ENCODE measurements around the gene PSORS1C2.
"Not testable (repeated sequence)": the region's sequence is repeated elsewhere in the genome, so short reads cannot be mapped to it uniquely, and the experiment has no call there.

The PSORS1C2 gene

DNA sequence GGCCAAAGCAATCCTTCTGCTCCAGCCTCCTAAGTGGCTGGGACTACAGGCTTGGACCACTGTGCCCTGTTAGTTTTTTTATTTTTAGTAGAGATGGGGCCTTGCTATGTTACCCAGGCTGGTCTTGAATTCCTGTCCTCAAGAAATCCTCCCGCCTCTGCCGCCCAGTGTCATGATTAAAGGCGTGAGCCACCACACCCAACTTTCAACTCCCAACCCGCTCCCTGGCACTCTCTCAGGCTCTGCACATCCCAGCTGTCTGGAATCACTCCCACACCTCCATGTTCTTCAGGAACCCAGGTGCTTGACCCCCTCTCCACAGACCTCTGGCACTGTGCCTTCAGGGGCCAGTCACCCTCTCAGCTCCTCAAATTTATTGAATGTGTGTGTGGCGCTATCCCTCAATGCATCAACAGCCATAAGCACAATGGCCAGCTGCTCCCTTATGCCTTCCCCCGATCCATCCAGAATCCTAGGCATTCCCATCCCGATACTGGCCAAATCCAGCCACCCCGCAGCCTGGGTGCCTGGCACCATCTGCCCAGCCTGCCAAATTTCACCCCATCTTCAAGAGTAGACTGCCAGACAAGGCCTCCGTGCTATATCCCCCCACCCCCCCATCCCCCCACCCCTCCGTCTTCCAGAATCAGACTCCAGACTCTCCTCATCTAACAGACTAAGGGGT lies 32.3 kb upstream of the PSORS1C2 start:
- TF ChIP-seq, protein P1, sequence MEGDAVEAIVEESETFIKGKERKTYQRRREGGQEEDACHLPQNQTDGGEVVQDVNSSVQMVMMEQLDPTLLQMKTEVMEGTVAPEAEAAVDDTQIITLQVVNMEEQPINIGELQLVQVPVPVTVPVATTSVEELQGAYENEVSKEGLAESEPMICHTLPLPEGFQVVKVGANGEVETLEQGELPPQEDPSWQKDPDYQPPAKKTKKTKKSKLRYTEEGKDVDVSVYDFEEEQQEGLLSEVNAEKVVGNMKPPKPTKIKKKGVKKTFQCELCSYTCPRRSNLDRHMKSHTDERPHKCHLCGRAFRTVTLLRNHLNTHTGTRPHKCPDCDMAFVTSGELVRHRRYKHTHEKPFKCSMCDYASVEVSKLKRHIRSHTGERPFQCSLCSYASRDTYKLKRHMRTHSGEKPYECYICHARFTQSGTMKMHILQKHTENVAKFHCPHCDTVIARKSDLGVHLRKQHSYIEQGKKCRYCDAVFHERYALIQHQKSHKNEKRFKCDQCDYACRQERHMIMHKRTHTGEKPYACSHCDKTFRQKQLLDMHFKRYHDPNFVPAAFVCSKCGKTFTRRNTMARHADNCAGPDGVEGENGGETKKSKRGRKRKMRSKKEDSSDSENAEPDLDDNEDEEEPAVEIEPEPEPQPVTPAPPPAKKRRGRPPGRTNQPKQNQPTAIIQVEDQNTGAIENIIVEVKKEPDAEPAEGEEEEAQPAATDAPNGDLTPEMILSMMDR (IDR thresholded peaks at IDR 0.05; ENCODE audit: low read depth, low read length): no peak

DNA sequence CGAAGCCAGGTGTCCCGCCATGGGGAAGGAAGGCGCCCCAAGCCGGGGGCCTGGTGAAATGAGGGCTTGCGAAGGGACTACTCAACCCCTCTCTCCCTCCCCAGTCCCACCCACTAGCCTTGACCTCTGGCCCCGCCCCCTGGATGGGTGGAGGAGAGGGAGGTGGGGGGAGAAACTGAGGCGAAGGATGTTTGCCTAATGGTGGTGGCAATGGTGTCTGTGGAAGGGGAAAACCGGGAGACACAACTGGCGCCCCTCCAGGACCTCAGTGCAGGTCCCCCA lies 31.7 kb upstream of the PSORS1C2 start, which contains the start of gene POU5F1:
POU5F1 (minus strand) TSS at position 83 of the 282 bp plus-strand sequence; CDS start at position 21, 62 bp downstream.
- no peak for DNase-seq (ENCODE audit: extremely low read depth, low read depth)
- TF ChIP-seq, protein P1 (IDR thresholded peaks at IDR 0.05; ENCODE audit: low read depth, low read length): no peak

More for the DNA sequence above, 32.3 kb upstream of the PSORS1C2 start:
- DNase-seq (ENCODE audit: extremely low read depth, low read depth): no peak

DNA sequence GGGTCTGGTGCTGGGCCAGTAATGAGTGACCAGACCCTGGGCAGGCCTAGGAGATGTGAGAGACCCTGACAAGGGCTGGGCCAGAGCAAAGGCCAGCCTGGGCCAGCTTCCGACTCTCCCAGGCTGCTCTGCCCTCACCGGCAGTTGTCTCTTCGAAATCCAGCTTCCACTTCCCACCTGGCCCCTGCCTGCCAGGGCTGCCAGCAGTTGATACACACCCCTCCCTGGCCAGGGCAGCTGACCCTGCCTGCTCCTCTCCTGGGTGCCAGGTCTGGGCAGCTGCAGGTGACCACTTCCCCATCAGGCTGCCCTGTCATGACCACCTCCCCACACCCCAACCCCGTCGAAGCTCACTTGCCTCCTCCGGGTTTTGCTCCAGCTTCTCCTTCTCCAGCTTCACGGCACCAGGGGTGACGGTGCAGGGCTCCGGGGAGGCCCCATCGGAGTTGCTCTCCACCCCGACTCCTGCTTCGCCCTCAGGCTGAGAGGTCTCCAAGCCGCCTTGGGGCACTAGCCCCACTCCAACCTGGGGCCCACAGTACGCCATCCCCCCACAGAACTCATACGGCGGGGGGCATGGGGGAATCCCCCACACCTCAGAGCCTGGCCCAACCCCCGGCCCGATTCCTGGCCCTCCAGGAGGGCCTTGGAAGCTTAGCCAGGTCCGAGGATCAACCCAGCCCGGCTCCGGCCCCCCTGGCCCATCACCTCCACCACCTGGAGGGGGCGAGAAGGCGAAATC lies 31.2 kb upstream of the PSORS1C2 start:
- DNase-seq (ENCODE audit: extremely low read depth, low read depth): not testable (repeated sequence)

DNA sequence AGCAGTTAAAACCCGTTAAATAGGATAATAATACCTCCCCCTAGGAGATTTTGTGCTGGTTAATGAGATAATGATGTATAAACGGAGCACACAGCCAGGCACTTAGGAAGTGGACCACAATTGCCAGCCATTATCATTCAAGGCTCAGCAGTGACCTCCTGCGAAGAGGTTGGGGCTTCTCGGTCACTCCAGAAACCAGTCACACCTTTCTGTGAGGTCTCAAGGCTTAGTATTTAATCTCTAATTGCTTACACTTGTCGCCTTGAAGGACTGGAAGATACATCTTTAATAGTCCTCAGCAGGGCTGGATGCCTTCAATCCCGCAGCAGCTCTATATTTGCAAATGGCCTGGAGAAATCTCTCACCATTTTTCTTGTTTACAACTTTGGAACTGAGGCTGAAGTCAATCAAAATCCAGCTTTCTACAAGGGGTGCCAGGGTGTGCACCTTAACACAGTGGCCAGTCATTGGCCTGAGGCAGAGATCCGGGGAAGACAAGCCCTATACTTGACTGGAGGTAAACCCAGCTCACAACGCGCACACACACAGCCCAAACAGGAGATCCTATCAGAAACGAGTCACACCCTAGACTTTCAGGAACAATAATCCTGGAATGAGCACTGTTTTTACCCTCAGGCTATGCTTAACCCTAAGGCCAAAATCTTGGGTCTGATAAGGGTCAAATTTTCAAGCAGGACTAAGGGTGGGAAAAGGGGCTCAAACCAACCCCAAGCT lies 30.4 kb upstream of the PSORS1C2 start:
- TF ChIP-seq, protein P1 (IDR thresholded peaks at IDR 0.05; ENCODE audit: low read depth, low read length): no peak
- DNase-seq (ENCODE audit: extremely low read depth, low read depth): no peak

DNA sequence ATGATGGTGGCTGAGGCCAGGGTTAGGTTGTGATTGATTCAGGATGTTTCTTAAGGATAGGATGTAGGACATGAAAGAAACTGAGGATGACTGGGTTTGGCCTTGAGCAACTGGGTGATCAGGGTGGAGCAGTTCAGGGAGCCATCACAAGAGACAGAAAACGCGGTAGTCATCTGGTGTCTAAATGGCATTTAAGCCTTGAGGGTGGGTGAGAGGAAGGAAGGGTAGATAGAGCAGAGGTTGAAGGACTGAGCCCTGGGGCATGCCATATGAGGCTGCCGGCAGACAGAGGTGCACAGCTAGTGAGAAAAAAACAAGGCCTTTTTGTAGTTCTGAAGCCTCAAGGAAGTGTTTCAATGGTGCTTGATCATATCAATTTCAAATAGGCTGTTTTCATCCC lies 29.7 kb upstream of the PSORS1C2 start:
- no peak for DNase-seq (ENCODE audit: extremely low read depth, low read depth)
- TF ChIP-seq, protein P1 (IDR thresholded peaks at IDR 0.05; ENCODE audit: low read depth, low read length): no peak

DNA sequence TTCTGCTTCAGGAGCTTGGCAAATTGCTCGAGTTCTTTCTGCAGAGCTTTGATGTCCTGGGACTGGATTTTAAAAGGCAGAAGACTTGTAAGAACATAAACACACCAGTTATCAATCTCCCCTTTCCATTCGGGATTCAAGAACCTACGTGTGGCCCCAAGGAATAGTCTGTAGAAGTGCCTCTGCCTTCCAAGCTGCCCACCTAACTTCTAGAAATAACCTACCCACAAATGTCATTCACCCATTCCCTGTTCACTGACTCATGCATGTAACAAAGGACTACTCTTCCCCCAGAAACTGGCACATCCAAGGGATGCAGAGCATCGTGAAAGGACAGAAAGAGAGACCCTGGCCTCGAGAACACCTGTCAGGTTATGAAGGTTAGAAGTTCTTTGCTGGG lies 27.1 kb upstream of the PSORS1C2 start:
- DNase-seq (ENCODE audit: extremely low read depth, low read depth): no peak
- TF ChIP-seq, protein P1 (IDR thresholded peaks at IDR 0.05; ENCODE audit: low read depth, low read length): no peak

DNA sequence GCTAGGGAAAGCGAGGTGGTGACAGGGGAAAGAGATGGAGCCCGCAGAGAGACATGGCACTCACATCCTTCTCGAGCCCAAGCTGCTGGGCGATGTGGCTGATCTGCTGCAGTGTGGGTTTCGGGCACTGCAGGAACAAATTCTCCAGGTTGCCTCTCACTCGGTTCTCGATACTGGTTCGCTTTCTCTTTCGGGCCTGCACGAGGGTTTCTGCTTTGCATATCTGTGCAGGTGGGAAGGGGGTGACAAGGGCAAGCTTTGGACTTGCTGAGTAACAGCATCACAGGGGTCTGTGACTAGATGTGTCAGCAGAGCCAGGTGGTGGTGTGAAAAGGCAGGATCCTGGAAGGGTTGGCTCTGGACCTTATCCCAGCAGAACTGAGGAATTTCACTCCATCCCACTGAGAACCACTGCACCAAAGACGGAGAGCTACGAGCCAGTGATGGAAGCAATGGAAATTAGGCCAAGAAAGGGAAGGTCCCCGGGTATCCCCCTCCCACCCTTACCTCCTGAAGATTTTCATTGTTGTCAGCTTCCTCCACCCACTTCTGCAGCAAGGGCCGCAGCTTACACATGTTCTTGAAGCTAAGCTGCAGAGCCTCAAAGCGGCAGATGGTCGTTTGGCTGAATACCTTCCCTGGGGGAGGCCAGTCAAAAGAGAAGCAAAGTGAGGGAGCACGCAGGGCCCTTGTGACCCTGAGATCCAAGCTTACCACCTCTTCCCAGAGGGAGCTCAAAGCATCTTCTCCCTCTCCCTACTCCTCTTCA lies 26.4 kb upstream of the PSORS1C2 start:
- DNase-seq (ENCODE audit: extremely low read depth, low read depth): not testable (repeated sequence)

DNA sequence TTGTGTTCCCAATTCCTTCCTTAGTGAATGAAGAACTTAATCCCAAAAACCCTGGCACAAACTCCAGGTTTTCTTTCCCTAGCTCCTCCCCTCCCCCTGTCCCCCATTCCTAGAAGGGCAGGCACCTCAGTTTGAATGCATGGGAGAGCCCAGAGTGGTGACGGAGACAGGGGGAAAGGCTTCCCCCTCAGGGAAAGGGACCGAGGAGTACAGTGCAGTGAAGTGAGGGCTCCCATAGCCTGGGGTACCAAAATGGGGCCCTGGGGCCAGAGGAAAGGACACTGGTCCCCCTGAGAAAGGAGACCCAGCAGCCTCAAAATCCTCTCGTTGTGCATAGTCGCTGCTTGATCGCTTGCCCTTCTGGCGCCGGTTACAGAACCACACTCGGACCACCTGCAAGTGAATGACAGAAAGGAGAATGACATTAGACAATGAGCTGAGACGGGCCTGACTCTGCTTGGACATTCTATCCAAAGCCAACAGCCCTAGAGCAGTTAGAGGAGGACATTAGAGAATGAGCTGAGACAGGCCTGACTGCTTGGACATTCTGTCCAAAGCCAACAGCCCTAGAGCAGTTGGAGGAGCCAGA lies 25.7 kb upstream of the PSORS1C2 start:
- not testable (repeated sequence) for DNase-seq (ENCODE audit: extremely low read depth, low read depth)

Data from AG09319 (cell line).